Trophoblast cell (in vitro differentiated cells and primary cell): ENCODE measurements around the gene ETV6.
"Not testable (repeated sequence)": the region's sequence is repeated elsewhere in the genome, so short reads cannot be mapped to it uniquely, and the experiment has no call there.

Experiments
- DNase-seq, 2 donors: peaks; one replicate each; pipeline ENCODE4 v3.0.0-alpha.2; 2016
- H2AFZ ChIP-seq: 2 replicates; pipeline ENCODE4 v1.6.1; 2013; ENCODE audit warnings: low read length, moderate library complexity, mild to moderate bottlenecking; ENCODE audit not compliant: insufficient read depth, poor library complexity
- H2AK5ac ChIP-seq: 2 replicates; pipeline ENCODE4 v1.6.1; 2013; ENCODE audit warnings: mild to moderate bottlenecking, low read length
- H2BK120ac ChIP-seq: 2 replicates; pipeline ENCODE4 v1.6.1; 2013; ENCODE audit warnings: low read length, mild to moderate bottlenecking, moderate library complexity; ENCODE audit not compliant: insufficient read depth, poor library complexity
- H2BK12ac ChIP-seq: 2 replicates; pipeline ENCODE4 v1.6.1; 2013; ENCODE audit warnings: mild to moderate bottlenecking, low read length, moderate library complexity
- H2BK5ac ChIP-seq: 2 replicates; pipeline ENCODE4 v1.6.1; 2013; ENCODE audit warnings: low read length, low read depth, moderate library complexity, mild to moderate bottlenecking; ENCODE audit not compliant: poor library complexity
- H3K14ac ChIP-seq: 2 replicates; pipeline ENCODE4 v1.6.1; 2013; ENCODE audit warnings: mild to moderate bottlenecking, low read length
- H3K18ac ChIP-seq: 2 replicates; pipeline ENCODE4 v1.6.1; 2013; ENCODE audit warnings: mild to moderate bottlenecking, low read length
- H3K23ac ChIP-seq: 2 replicates; pipeline ENCODE4 v1.6.1; 2013; ENCODE audit warnings: low read length
- H3K27ac ChIP-seq: 2 replicates; pipeline ENCODE4 v1.5.1; 2013; ENCODE audit warnings: low read depth, mild to moderate bottlenecking, inconsistent platforms, low read length, moderate library complexity
- H3K27me3 ChIP-seq: 2 replicates; pipeline ENCODE4 v1.6.1; 2013; ENCODE audit warnings: inconsistent platforms, mild to moderate bottlenecking, low read length, moderate library complexity; ENCODE audit not compliant: insufficient read depth
- H3K36me3 ChIP-seq, 2 experiments: 1 replicate in 1 of 2; 2 replicates in 1 of 2; pipeline ENCODE4 v1.6.1; 2013; ENCODE audit warnings: low read length in 2 of 2, mild to moderate bottlenecking in 2 of 2, moderate library complexity in 1 of 2; ENCODE audit not compliant: insufficient read depth in 2 of 2, control insufficient read depth in 1 of 2
- H3K4ac ChIP-seq: 2 replicates; pipeline ENCODE4 v1.6.1; 2013; ENCODE audit warnings: low read depth, mild to moderate bottlenecking, low read length, moderate library complexity
- H3K4me1 ChIP-seq, 2 experiments: 1 replicate in 1 of 2; 2 replicates in 1 of 2; pipeline ENCODE4 v1.6.1; 2013; ENCODE audit warnings: low read length in 2 of 2, mild to moderate bottlenecking in 2 of 2, moderate library complexity in 1 of 2; ENCODE audit not compliant: insufficient read depth in 2 of 2, control insufficient read depth in 1 of 2
- H3K4me2 ChIP-seq: 2 replicates; pipeline ENCODE4 v1.6.1; 2013; ENCODE audit warnings: inconsistent platforms, mild to moderate bottlenecking, low read length, moderate library complexity
- H3K4me3 ChIP-seq: 2 replicates; pipeline ENCODE4 v1.5.1; 2013; ENCODE audit warnings: mild to moderate bottlenecking, low read depth, low read length, inconsistent platforms
- H3K79me1 ChIP-seq: one replicate; pipeline ENCODE4 v1.6.1; 2013; ENCODE audit warnings: low read length
- H3K79me2 ChIP-seq: 2 replicates; pipeline ENCODE4 v1.6.1; 2013; ENCODE audit warnings: low read length, mild to moderate bottlenecking; ENCODE audit not compliant: control insufficient read depth, insufficient read depth, poor library complexity
- H3K9ac ChIP-seq: 2 replicates; pipeline ENCODE4 v1.6.1; 2013; ENCODE audit warnings: mild to moderate bottlenecking, low read length
- H3K9me3 ChIP-seq: 2 replicates; pipeline ENCODE4 v1.6.1; 2013; ENCODE audit warnings: low read depth, mild to moderate bottlenecking, control low read depth, inconsistent platforms, low read length; ENCODE audit not compliant: insufficient read depth
- H4K12ac ChIP-seq: 2 replicates; pipeline ENCODE4 v1.6.1; 2013; ENCODE audit warnings: low read depth, mild to moderate bottlenecking, low read length, moderate library complexity
- H4K8ac ChIP-seq: 2 replicates; pipeline ENCODE4 v1.6.1; 2013; ENCODE audit warnings: low read depth, mild to moderate bottlenecking, low read length, moderate library complexity
- H4K91ac ChIP-seq: one replicate; pipeline ENCODE4 v1.6.1; 2013; ENCODE audit warnings: low read depth, mild to moderate bottlenecking, low read length, moderate library complexity
- WGBS: extraction: QIAGEN DNeasy Blood & Tissue Kit; methylation state at CpG from one replicate; pipeline ENCODE4 v1.1.7; 2013; ENCODE audit warnings: missing lambda C conversion rate; ENCODE audit not compliant: insufficient read length, insufficient coverage; ENCODE audit errors: extremely low coverage; 5-methylcytosine and 5-hydroxymethylcytosine counted together

ETV6 gene

DNA sequence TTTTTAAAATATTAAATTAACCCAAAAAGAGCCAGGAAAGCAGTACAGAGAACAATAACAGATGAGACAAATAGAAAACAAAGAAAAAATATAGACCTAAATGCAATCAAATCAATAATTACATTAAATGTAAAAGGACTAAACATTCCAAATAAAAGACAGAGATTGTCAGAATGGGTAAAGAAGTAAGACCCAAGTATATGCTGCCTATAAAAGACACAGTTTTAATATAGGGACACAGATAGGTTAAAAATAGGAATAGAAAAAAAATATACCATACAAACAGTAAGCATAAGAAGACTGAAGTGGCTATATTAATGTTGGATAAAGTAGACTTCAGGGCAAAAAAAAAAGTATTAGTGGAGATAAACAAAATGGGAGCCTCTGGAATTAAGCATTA, 258.2 kb downstream of the ETV6 start:
- DNase-seq: no peak
- H3K23ac ChIP-seq: no peak overlapping the region
- H3K36me3 ChIP-seq: no peaks in the 10 kb centered on the region

DNA sequence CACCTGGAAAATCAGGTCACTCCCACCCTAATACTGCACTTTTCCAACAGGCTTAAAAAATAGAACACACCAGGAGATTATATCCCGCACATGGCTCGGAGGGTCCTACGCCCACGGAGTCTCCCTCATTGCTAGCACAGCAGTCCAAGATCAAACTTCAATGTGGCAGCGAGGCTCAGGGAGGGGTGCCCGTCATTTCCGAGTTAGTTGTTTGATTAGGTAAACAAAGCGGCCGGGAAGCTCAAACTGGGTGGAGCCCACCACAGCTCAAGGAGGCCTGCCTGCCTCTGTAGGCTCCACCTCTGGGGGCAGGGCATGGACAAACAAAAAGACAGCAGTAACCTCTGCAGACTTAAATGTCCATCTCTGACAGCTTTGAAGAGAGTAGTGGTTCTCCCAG, 259.9 kb downstream of the ETV6 start:
- not testable (repeated sequence) for H3K36me3 ChIP-seq, H3K27ac ChIP-seq, H3K9ac ChIP-seq, H3K27me3 ChIP-seq, H3K18ac ChIP-seq, H4K91ac ChIP-seq, H3K14ac ChIP-seq, H2BK12ac ChIP-seq, H3K4ac ChIP-seq, H2BK120ac ChIP-seq, H3K4me2 ChIP-seq, H3K9me3 ChIP-seq, H3K79me1 ChIP-seq, H4K12ac ChIP-seq, H2BK5ac ChIP-seq, H2AK5ac ChIP-seq, H3K23ac ChIP-seq, DNase-seq, H3K4me3 ChIP-seq, H3K4me1 ChIP-seq, H2AFZ ChIP-seq, H3K79me2 ChIP-seq, H4K8ac ChIP-seq
- no CpG with 5 or more reads among the region's 9 CpGs for WGBS

More for the DNA sequence above, 258.2 kb downstream of the ETV6 start:
- Histone ChIP-seq H3K79me2 (no peaks in the 10 kb centered on the region), H3K27ac (no peak overlapping the region), H2BK12ac (no peak overlapping the region), H4K8ac (no peak overlapping the region), H3K79me1 (no peaks in the 10 kb centered on the region), H3K18ac (no peak overlapping the region), H3K4ac (no peak overlapping the region), H2AK5ac (no peak overlapping the region), H3K9me3 (peaks cover 1% of the 10 kb centered on the region), H3K27me3 (no peaks in the 10 kb centered on the region), H2BK120ac (no peak overlapping the region), H2BK5ac (no peak overlapping the region), H2AFZ (no peak overlapping the region), H3K4me1 (no peaks in the 10 kb centered on the region), H3K9ac (no peak overlapping the region), H3K4me2 (no peak overlapping the region), H4K12ac (no peak overlapping the region), H4K91ac (no peak overlapping the region), H3K4me3 (no peak overlapping the region), H3K14ac (no peak overlapping the region)

DNA sequence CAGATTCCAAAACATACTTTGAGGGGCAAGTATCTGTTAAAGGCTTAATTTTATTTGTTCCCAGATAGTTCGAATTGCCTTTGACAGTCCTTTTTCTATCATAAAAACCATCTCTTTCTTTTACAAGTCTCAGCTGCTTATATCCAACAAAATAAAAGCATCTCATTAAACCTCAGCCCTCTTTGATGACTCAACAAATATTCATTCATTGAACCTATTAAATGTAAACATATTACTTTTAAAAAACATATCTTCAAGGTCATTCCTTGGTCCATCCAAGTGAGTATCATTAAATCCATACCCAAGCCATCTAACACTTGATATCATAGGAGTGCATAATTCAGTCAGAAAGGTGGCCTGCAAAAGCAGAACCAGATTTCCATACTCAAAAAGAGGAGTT, 266.6 kb downstream of the ETV6 start:
- Histone ChIP-seq H2AK5ac (no peak overlapping the region), H4K8ac (no peak overlapping the region)

DNA sequence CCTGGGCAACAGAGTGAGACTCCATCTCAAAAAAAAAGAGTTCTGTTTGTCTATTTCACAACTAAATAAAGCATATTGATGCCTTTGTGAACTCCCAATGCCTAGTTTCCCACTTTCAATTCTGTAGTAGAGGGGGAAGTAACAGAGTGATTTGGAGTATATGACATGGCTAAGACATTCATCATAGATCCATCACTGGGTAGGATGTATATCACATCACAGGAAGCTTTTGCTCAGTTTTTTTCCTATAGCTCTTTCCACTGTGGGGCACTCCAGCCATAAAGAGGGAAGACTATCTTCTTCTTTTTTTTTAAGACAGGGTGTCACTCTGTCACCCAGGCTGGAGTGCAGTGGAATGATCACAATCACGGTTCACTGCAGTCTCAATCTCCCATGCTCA, 267.3 kb downstream of the ETV6 start:
- H3K14ac ChIP-seq: no peak overlapping the region
- no peak overlapping the region for H3K4me3 ChIP-seq
- WGBS: no CpG with 5 or more reads among the region's 1 CpG
- H2BK5ac ChIP-seq: no peak overlapping the region
- H3K4me1 ChIP-seq: peaks cover 3% of the 10 kb centered on the region in 2 experiments
- no peak overlapping the region for H2BK120ac ChIP-seq
- H2BK12ac ChIP-seq: no peak overlapping the region
- H3K4me2 ChIP-seq: no peak overlapping the region
- no peaks in the 10 kb centered on the region for H3K79me1 ChIP-seq
- H4K8ac ChIP-seq: no peak overlapping the region
- no peak for DNase-seq
- H3K4ac ChIP-seq: no peak overlapping the region
- no peak overlapping the region for H2AK5ac ChIP-seq
- no peak overlapping the region for H4K12ac ChIP-seq
- no peak overlapping the region for H3K9ac ChIP-seq
- peak overlapping the region; percentile 14 for H4K91ac ChIP-seq
- H3K23ac ChIP-seq: no peak overlapping the region
- H3K9me3 ChIP-seq: no peaks in the 10 kb centered on the region
- H3K27ac ChIP-seq: no peak overlapping the region
- H2AFZ ChIP-seq: no peak overlapping the region
- no peaks in the 10 kb centered on the region for H3K79me2 ChIP-seq
- H3K36me3 ChIP-seq: no peaks in the 10 kb centered on the region
- no peak overlapping the region for H3K18ac ChIP-seq
- no peaks in the 10 kb centered on the region for H3K27me3 ChIP-seq

More for the DNA sequence above, 266.6 kb downstream of the ETV6 start:
- Histone ChIP-seq H3K27ac (no peak overlapping the region), H3K4me3 (no peak overlapping the region), H2BK120ac (no peak overlapping the region), H3K23ac (no peak overlapping the region), H3K4ac (no peak overlapping the region), H3K4me2 (no peak overlapping the region), H3K4me1 (peaks cover 3% of the 10 kb centered on the region in 2 experiments), H3K36me3 (no peaks in the 10 kb centered on the region), H3K79me2 (no peaks in the 10 kb centered on the region), H4K12ac (no peak overlapping the region), H3K9me3 (no peaks in the 10 kb centered on the region), H4K91ac (no peak overlapping the region), H2BK12ac (no peak overlapping the region), H2BK5ac (no peak overlapping the region), H3K79me1 (no peaks in the 10 kb centered on the region), H3K14ac (no peak overlapping the region), H3K9ac (no peak overlapping the region), H3K27me3 (no peaks in the 10 kb centered on the region), H2AFZ (no peak overlapping the region), H3K18ac (no peak overlapping the region)
- WGBS: no CpG with 5 or more reads among the region's 1 CpG
- DNase-seq: no peak
